Measurements from ENCODE around the gene APOBEC2. TPM values are rescaled to one million over a fixed set of nuclear protein-coding genes. Genes with fewer than 3 reads are reported as not detected.

APOBEC2 gene
- total and polyA plus RNA-seq, 2 of the 13 experiments (the other 11 are each of a cell fraction or from before 2014, with no cell fraction given) = 0.09 TPM; not detected in 1

GRCh38 chr6:41073203-41073967, 20.4 kb downstream of the APOBEC2 start (continued):
- TF ChIP-seq SNAPC4 (CRISPR knock-in tag; IDR thresholded peaks at IDR 0.05) = peak; percentile 69; the same call in 1 of the 2 replicates
- no peak for TF ChIP-seq ZSCAN31 (CRISPR knock-in tag; IDR thresholded peaks at IDR 0.05; ENCODE audit: low read depth)
- peak; percentile 40 for TF ChIP-seq HDAC2 (CRISPR knock-in tag; IDR thresholded peaks at IDR 0.05)
- no peak for TF ChIP-seq ETS1 (CRISPR knock-in tag; IDR thresholded peaks at IDR 0.05)
- TF ChIP-seq NCOR1 (IDR thresholded peaks at IDR 0.05; ENCODE audit: borderline replicate concordance, low read length) = no peak
- TF ChIP-seq CREB3 (CRISPR knock-in tag; IDR thresholded peaks at IDR 0.05) = peak; percentile 88; the same call in 1 of the 2 replicates
- peak; percentile 38 for TF ChIP-seq RBM22 (optimal IDR thresholded peaks at IDR 0.05; ENCODE audit: low read length)
- TF ChIP-seq ZSCAN20 (CRISPR knock-in tag; IDR thresholded peaks at IDR 0.05; ENCODE audit: borderline replicate concordance) = 0 out of 2 replicates have a peak, but pooled peaks have one; percentile 43
- peak; percentile 23; the same call in 1 of the 2 replicates for TF ChIP-seq ZFP1 (CRISPR knock-in tag; IDR thresholded peaks at IDR 0.05)
- no peak for TF ChIP-seq ZHX2 (IDR thresholded peaks at IDR 0.05; ENCODE audit: low read depth)
- TF ChIP-seq ZHX2 (CRISPR knock-in tag; IDR thresholded peaks at IDR 0.05; ENCODE audit: borderline replicate concordance) = peak; percentile 27; the same call in 1 of the 2 replicates
- no peak for TF ChIP-seq TFDP2 (CRISPR knock-in tag; IDR thresholded peaks at IDR 0.05)
- TF ChIP-seq KLF16 (CRISPR knock-in tag; IDR thresholded peaks at IDR 0.05) = peak in 1 of 2 experiments; percentile 77; a peak in 2 of 4 replicates
- TF ChIP-seq NR2F2 (IDR thresholded peaks at IDR 0.05; ENCODE audit: borderline replicate concordance, low read depth) = no peak; the same call in 1 of the 2 replicates
